ENCODE data around the gene THAP5.

Gene THAP5, protein sequence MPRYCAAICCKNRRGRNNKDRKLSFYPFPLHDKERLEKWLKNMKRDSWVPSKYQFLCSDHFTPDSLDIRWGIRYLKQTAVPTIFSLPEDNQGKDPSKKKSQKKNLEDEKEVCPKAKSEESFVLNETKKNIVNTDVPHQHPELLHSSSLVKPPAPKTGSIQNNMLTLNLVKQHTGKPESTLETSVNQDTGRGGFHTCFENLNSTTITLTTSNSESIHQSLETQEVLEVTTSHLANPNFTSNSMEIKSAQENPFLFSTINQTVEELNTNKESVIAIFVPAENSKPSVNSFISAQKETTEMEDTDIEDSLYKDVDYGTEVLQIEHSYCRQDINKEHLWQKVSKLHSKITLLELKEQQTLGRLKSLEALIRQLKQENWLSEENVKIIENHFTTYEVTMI

DNA sequence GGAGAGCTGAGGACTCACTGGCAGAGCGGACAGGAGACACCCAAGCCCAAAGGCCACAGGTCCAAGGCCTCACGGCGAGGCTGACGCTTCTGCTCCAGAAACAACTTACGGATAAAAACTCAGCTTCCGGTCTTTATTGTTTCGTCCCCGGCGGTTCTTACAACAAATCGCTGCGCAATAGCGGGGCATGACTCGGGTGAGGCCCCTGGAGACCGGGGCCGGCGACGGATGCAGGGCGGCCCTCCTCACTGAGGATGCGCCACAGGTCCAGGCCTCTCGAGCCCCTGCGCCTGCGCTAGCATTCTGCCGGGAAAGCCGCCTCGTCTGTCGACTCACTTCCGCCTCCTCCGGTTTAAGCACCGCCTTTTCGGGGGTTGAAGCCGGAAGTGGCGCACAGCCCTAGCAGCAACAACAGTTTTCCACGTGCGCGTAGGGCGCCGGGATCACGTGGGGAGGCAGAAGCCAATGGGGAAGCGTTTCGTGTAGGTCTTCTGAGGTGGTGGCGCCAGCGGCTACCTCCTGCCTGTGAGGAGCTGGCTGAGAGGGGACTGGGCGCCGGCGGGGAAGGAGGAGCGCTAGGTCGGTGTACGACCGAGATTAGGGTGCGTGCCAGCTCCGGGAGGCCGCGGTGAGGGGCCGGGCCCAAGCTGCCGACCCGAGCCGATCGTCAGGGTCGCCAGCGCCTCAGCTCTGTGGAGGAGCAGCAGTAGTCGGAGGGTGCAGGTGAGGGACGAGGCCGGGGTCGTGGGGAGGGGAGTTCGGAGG is at the start of gene THAP5, which contains the start of gene DNAJB9:
Gene THAP5 (minus strand): TSS at position 326 of the 765 bp plus-strand sequence. CDS start 137 bp downstream, at position 189.
Gene DNAJB9 (plus strand): TSS at position 494 of the 765 bp plus-strand sequence. CDS start 1,853 bp downstream, outside the sequence.
- DNase-seq (ENCODE audit: low read depth in 1 of 2, low spot score in 1 of 2), result peak; percentile 93 to 98
- in situ Hi-C loops (cut with HindIII; ENCODE audit: low pct_unique_long_range_greater_than_20kb, low sequenced_read_pairs), result no loop called here
- no peak for TF ChIP-seq JUND (IDR thresholded peaks at IDR 0.05; ENCODE audit: low read depth)

DNA sequence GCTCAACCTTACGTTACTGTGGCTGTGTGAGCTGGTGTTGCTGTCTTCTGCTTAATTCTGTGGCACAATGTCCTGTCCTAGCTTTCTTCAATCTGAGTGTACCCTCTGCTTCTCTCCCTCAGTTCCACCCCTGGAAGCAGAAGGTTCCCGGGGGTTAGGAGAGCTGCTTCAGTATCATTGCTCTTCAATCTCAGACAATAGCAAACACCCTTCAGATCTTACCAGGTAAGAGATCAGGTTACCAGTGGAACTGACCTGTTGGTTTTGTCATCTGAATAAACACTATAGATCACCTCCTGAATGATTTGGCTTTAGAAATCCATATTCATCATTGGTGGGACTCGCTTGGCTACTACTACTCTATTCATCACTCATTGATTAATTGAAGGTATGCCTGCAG is 48.5 kb upstream of the THAP5 start:
- no peak for DNase-seq (ENCODE audit: low read depth in 1 of 2, low spot score in 1 of 2)
- no peak for TF ChIP-seq JUND (IDR thresholded peaks at IDR 0.05; ENCODE audit: low read depth)
- in situ Hi-C loops (cut with HindIII; ENCODE audit: low pct_unique_long_range_greater_than_20kb, low sequenced_read_pairs), result no loop called here

DNA sequence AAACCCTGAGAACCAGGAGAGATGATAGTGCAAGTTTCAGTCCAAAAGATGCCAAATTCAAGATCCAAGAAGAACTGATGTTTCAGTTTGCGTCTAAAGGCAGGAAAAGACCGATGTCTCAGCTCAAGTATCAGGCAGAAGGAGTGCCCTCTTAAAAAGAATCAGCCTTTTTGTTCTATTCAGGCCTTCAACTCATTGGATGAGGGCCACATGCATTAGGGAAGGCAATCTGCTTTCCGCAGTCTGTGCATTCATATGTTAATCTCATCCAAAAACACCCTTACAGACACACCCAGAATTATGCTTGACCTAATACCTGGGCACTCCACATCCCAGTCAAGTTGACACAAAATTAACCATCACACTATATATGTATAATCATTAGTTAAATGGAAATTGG is 45.4 kb upstream of the THAP5 start:
- in situ Hi-C loops (cut with HindIII; ENCODE audit: low pct_unique_long_range_greater_than_20kb, low sequenced_read_pairs), result no loop called here
- no peak for DNase-seq (ENCODE audit: low read depth in 1 of 2, low spot score in 1 of 2)
- TF ChIP-seq JUND (IDR thresholded peaks at IDR 0.05; ENCODE audit: low read depth), result no peak

- in situ Hi-C loops (cut with HindIII; ENCODE audit: low pct_unique_long_range_greater_than_20kb, low sequenced_read_pairs), result no loop called here
- TF ChIP-seq JUND (IDR thresholded peaks at IDR 0.05; ENCODE audit: low read depth), result no peak; the same call in 1 of the 2 replicates
- DNase-seq (ENCODE audit: low read depth in 1 of 2, low spot score in 1 of 2), result no peak
Measured at GRCh38 chr7:108613949-108614381, 44.5 kb upstream of the THAP5 start.

DNA sequence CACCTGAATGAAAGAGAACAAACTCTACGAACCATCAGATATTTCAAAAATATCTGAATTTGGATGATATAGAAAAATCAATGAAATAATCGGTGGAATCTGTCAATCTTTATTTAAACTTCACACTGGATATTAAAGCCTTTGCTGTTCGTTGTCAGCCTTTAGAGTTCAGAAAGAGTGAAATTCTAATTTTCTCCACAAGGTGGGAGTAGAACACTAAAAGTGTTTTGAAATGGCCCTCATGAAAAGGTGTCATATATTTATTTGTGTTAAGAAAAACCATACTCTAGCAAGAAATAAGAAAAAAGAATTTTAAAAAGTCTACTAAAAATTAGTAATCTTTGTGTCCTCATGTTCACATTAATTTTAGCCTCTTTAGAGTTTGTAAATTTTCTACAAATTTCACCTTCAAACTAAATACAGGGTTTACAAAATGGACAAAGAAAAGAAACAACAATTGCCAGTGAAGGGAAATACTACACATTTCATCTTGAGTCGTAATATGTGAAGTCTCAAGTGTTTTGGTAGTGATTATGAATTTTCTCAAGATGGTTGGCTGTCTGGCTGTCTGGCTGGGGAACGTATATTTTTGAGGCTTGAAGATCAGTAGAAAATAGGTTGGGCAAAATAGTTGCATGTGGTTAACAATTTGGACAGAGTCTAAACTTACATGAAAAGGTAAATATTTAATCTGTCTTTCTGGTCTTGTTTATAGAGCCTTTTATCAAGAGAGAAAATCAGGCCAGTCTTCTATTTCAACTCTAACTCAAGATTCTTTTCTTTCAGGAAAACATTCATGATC is 43.8 kb upstream of the THAP5 start:
- peak; percentile 70; the same call in 1 of the 2 replicates for TF ChIP-seq JUND (IDR thresholded peaks at IDR 0.05; ENCODE audit: low read depth)
- peak in 1 of 2 experiments; percentile 89 for DNase-seq (ENCODE audit: low read depth in 1 of 2, low spot score in 1 of 2)
- in situ Hi-C loops (cut with HindIII; ENCODE audit: low pct_unique_long_range_greater_than_20kb, low sequenced_read_pairs), result no loop called here

- peak; percentile 80 for TF ChIP-seq JUND (IDR thresholded peaks at IDR 0.05; ENCODE audit: low read depth)
- DNase-seq (ENCODE audit: low read depth in 1 of 2, low spot score in 1 of 2), result peak; percentile 4 to 95
- in situ Hi-C loops (cut with HindIII; ENCODE audit: low pct_unique_long_range_greater_than_20kb, low sequenced_read_pairs), result no loop called here
Measured at GRCh38 chr7:108611268-108611667, 41.8 kb upstream of the THAP5 start.

- no peak for TF ChIP-seq JUND (IDR thresholded peaks at IDR 0.05; ENCODE audit: low read depth)
- in situ Hi-C loops (cut with HindIII; ENCODE audit: low pct_unique_long_range_greater_than_20kb, low sequenced_read_pairs), result no loop called here
Measured at GRCh38 chr7:108609643-108610042, 40.1 kb upstream of the THAP5 start.

DNA sequence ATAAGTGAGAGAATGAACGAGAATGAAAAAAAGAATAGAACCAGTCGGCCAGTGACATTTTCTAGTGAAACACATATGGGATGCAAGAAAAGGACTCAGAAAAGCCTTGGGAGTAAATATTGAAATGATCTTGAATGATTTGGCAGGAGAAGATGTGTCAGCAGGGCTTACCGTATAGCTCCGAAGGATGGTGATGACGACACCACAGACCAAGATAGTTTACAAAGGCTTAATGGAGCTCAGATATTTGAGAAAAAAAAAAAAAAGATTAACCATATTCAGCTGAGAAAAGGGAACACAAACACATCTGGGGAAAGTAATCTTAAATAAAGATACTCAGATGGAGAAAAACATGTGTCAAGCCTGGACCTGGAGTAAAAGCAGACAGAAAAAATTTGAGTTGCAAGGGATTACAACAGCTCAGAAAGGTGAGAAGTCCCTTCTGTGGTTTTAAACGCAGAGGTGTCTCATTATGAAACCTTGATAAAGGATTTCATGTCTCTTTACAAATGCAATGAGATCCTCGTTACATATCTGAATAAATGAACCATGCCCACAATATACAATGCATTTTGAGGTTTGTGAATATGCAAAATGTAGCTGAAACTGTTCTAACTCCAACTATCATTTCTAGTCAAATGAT is 36.2 kb upstream of the THAP5 start:
- DNase-seq (ENCODE audit: low read depth in 1 of 2, low spot score in 1 of 2), result no peak
- TF ChIP-seq JUND (IDR thresholded peaks at IDR 0.05; ENCODE audit: low read depth), result no peak
- in situ Hi-C loops (cut with HindIII; ENCODE audit: low pct_unique_long_range_greater_than_20kb, low sequenced_read_pairs), result no loop called here

More at GRCh38 chr7:108609643-108610042, 40.1 kb upstream of the THAP5 start:
- no peak for DNase-seq (ENCODE audit: low read depth in 1 of 2, low spot score in 1 of 2)

DNA sequence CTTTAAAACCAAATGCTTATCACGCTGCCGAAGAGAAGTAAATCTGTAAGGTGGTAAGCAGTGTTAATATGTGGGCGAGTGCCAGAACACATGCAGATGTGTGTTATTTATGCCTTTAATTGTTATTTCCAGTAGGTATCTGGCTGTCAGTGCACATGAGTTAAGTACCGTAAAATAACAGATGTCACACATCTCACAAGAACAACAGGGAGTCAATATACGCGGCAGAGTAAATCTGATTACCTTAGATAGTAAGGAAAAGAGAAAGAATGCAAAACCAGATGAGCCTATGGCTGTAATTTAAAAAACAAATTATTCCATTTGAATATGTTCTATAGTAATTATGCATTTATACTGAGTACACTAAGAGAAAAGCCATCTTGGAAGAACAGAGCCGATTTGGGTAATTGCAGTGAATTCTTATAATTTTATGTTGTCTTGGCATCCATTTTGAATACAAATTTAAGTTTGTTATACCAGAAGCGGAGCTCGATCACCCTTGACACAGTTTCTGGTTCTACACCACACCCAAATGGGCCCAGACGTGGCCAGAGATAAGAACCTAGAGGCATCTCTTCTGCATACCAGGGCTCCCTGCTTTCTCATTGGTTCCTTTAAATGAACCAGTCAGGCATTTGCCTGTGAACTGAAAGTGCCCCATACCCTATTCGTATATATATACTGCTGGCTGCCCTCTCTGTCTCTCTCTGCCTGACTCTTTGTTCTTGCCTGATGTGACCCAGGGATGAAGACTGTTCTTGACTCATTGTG is 35.0 kb upstream of the THAP5 start:
- in situ Hi-C loops (cut with HindIII; ENCODE audit: low pct_unique_long_range_greater_than_20kb, low sequenced_read_pairs), result no loop called here
- DNase-seq (ENCODE audit: low read depth in 1 of 2, low spot score in 1 of 2), result no peak
- TF ChIP-seq JUND (IDR thresholded peaks at IDR 0.05; ENCODE audit: low read depth), result no peak

DNA sequence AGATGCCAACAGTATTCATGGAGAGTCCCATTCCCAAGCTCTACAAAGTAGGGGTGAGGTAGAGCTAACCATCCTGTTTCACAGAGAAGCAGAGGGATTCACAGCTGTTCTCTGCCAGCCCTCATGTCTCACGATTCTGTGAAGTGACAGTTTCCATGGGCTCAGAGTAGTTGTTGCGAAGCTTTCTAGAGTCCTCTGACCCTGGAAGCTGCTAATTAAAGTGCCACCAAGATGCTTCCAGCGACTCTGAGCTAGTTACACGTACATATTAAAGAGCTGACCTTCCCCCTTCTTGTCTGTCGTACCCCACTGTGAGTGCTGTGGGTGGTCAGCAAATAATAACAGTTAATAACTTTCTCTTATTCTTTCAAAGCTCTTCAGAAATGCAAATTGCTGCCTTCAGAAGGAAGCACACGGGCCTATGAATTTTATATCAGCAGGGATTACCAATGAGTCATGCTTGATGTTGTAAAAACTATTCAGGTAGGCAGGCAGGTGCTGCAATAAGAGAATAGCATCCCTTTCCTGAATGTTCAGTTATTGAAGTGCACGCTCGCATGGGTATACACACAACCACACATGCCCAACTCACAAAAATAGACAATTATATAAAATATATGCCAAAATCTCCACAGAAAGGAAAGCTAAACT is 34.3 kb upstream of the THAP5 start:
- no peak for DNase-seq (ENCODE audit: low read depth in 1 of 2, low spot score in 1 of 2)
- TF ChIP-seq JUND (IDR thresholded peaks at IDR 0.05; ENCODE audit: low read depth), result no peak
- in situ Hi-C loops (cut with HindIII; ENCODE audit: low pct_unique_long_range_greater_than_20kb, low sequenced_read_pairs), result no loop called here

DNA sequence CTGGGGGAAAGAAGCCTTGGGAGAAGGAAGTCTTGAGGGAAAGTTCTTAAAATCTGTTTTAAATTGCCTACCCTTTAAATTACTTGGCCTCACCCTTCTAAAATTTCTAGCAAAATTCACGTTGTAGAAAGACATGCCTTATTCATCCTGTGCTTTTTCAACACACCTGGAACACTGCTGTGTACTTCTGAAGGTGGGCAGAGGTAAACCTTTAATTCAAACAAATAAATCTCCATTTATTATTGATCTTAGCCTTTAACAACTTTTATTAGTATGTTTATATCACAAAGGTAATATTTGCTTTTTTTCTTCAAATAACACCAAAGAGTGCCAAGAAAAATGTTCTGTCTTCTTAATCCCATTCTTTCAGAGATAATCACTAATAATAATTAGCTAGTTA is 30.9 kb upstream of the THAP5 start:
- DNase-seq (ENCODE audit: low read depth in 1 of 2, low spot score in 1 of 2), result no peak
- in situ Hi-C loops (cut with HindIII; ENCODE audit: low pct_unique_long_range_greater_than_20kb, low sequenced_read_pairs), result no loop called here
- TF ChIP-seq JUND (IDR thresholded peaks at IDR 0.05; ENCODE audit: low read depth), result no peak

All from T47D (cell line).